Omental fat pad (tissue), 4 donors: ENCODE measurements around the gene MTG1. TPM values are rescaled to one million over a fixed set of nuclear protein-coding genes. Genes with fewer than 3 reads are reported as not detected.
"Not testable (repeated sequence)": the region's sequence is repeated elsewhere in the genome, so short reads cannot be mapped to it uniquely, and the experiment has no call there.

ENCODE experiments used
- ATAC-seq: fragments of 150-250 bp; one replicate; pipeline ENCODE4 v1.9.1; 2016; ENCODE audit warnings: mild to moderate bottlenecking, moderate library complexity; ENCODE audit not compliant: low FRiP score
- DNase-seq: peaks from one replicate; pipeline ENCODE4 v3.0.0-alpha.2; 2019; ENCODE audit warnings: low spot score
- total RNA-seq, 4 donors: library from RNA; depleted of rRNA; stranded (reverse); fragments of >200 nt; gene quantifications; one replicate each; pipeline ENCODE4 v1.1.0, GENCODE V29; 2016
- TF ChIP-seq, protein P1 (sequence below), 3 donors: fragments of 450-650 bp; IDR thresholded peaks; one replicate each; pipeline ENCODE4 v1.5.1; 2016 to 2017; ENCODE audit warnings: antibody characterized with exemption in 3 of 3, mild to moderate bottlenecking in 3 of 3, moderate library complexity in 2 of 3

Gene MTG1
- total RNA-seq, 4 donors from 2014 or later: 14.6 to 30.9 (median 21.3) TPM

DNA sequence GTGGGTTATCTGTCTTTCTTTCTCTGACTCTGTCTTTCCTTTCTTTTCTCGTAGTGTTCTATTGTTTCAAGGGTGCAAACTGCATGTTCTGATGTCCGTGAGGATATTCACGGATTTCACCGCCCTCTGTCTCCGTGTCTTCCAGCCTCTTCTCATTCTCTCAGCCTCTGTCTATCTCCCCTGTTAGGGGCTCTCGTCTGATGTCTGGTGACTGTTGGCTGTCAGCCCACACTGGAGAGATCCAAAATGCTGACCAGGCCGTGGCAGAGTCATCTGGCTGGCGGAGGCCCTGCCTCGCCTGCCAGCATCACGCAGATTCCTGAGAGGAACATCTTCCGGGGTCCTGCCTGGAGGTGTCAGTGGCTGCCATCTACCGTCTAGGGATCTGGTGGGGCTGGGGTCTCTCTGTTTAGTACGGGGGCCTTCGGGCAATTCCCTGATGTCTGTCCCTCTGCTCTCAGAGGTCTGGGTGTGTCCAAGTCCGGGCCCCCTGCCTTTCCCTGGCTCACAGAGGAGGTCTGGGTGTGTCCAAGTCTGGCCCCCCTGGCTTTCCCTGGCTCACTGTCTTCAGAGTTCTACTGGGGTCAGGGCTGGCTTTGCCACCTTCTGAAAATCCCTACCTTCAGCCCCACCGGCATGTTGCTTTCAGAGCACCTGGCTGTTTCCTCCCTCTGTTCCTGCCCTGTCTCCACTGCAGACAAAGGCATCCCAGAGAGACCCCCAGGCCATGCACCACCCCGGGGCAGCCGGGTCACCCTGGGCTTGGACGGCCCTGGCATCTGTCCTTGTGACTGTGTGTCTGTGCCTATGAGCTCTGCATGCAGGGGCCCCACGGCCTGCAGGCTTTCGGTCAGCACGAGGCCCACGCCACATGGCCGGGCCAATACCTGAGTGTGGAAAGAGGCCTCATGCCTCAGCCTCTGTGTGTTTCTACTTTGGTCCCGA, 45.8 kb downstream of the MTG1 start:
- TF ChIP-seq, protein P1, sequence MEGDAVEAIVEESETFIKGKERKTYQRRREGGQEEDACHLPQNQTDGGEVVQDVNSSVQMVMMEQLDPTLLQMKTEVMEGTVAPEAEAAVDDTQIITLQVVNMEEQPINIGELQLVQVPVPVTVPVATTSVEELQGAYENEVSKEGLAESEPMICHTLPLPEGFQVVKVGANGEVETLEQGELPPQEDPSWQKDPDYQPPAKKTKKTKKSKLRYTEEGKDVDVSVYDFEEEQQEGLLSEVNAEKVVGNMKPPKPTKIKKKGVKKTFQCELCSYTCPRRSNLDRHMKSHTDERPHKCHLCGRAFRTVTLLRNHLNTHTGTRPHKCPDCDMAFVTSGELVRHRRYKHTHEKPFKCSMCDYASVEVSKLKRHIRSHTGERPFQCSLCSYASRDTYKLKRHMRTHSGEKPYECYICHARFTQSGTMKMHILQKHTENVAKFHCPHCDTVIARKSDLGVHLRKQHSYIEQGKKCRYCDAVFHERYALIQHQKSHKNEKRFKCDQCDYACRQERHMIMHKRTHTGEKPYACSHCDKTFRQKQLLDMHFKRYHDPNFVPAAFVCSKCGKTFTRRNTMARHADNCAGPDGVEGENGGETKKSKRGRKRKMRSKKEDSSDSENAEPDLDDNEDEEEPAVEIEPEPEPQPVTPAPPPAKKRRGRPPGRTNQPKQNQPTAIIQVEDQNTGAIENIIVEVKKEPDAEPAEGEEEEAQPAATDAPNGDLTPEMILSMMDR (IDR thresholded peaks at IDR 0.05): no peak
- ATAC-seq (no peak), DNase-seq (no peak)

DNA sequence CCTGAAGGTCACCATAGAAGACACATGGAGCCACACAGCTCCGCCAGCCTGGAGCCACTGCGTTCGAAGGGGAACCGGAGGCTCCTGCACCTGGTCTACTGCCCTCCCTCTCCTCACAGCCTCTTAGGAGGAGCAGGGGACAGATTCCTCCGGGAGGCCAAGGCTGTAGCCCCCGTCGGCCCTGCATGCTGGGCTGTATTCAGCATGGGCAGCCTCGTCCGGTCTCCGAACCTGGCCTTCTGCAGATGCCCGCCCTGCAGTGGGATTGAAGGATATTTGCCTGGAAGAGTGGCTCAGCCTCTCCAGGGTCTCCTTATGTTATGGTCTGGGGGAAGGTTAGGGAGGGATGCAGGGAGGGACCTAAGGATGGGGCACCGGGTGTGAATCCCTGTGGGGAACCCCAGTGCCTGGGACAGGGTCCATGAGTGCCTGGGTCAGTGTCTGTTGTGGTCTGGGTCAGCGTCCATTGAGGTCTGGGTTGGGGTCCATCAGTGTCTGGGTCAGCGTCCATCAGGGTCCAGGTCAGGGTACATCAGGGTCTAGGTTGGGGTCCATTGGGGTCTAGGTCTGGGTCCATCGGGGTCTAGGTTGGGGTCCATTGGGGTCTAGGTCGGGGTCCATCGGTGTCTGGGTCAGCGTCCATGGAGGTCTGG, 46.8 kb downstream of the MTG1 start:
- DNase-seq (no peak), ATAC-seq (no peak)
- TF ChIP-seq, protein P1 (IDR thresholded peaks at IDR 0.05): no peak

DNA sequence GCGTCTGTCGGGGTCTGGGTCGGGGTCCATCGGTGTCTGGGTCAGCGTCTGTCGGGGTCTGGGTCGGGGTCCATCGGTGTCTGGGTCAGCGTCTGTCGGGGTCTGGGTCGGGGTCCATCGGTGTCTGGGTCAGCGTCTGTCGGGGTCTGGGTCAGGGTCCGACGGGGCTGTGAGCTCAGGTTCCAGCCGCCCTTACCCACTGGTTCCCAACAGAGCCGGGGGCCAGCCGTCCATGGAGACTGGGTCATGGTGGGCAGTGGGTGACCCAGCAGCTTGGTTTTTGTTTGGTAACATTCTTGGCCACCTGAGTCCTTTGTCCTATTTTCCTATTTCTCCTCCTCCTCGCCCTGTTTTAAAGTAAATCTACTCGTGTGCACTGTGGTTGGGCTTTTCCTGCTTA, 47.4 kb downstream of the MTG1 start:
- not testable (repeated sequence) for ATAC-seq, DNase-seq

DNA sequence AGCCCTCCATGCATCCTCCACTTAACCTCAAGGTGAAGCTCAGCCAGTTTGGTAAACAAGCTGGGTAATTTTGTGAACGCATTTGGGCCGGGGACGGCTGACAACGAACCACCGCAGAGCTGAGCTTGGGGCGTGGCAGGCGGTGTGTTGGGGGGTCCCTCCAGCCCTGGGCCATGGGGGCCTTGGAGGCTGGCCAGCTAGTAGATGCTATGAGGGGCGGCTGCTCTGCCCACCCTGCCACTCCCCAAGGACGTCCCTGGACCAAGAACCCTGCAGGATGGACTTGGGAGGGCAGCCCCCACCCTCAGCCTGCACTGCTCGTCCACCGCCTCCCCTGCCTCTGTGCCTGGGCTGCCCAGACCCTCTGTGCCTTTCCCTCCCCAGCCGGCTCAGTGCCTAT, 47.8 kb downstream of the MTG1 start:
- no peak for DNase-seq
- no peak for ATAC-seq
- TF ChIP-seq, protein P1 (IDR thresholded peaks at IDR 0.05): no peak

DNA sequence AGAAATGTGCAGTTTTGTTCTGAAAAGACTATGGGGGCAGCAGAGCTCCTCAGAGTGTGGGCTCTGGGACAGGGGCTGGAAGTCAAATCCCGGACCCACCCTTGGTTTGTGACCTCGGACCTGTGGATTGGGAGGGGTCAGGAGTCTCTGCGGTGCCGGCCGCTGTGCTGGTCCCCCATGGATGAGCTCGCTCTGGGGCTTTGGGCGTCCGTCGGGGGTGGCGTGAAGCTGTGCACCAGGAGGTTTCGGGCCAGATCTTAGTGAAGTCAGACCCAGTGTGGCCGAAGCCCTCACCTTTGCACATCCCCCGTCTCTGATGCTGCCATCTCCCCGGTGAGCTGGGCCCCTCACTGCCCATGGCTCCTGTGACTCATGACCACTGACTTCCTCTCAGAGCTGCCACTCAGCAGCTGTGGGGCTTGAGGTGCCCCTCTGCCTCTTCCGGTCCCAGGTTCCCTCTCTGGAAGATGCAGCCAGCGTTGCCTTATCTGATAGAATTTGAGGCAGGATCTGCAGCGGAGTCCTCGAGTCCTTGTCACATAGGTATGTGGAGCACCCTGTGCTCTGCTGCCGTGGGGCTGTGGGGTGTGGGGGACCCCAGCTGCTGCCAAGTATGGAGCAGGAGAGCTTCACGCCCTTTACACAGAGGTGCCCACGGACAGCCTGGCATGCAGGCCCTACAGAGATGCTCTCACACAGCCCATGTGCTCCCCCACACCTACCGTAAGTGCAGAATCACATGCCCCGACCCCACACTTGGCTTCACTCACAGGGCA, 48.4 kb downstream of the MTG1 start:
- ATAC-seq (no peak), DNase-seq (no peak)
- TF ChIP-seq, protein P1 (IDR thresholded peaks at IDR 0.05): no peak

DNA sequence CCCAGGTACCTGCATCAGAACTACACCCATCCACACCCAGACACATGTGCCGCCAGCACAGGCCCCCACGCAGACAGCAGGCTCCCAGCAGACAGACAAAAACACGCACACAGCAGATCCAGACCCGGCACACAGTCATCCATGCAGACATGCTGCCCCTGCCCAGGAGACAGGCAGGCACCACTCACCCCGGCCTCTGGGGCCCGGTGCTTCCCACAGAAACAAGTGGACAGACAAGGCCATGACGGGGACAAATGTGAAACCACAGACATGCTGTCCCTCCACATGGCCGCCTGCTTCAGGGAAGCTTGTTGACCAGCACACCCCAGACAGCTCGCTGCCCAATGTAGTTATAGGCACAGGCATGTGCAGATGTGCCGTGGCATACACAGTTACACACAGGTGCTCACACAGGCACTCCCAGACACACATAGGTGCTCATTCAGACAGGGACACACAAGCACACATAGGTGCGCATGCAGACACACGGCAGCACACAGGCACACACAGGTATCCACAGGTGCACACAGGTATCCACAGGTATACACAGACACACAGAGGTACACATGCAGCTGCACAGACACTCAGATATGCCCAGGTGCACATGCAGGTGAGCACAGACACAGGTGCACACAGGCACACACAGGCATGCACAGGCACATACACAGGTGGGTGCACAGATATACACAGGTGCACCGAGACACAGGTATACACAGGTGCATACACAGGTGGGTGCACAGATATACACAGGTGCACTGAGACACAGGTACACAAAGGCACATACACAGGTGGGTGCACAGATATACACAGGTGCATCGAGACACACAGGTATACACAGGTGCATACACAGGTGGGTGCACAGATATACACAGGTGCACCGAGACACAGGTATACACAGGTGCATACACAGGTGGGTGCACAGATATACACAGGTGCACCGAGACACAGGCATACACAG, 49.3 kb downstream of the MTG1 start:
- TF ChIP-seq, protein P1 (IDR thresholded peaks at IDR 0.05): no peak
- DNase-seq (no peak), ATAC-seq (no peak)
